Psoas muscle (tissue), 8 donors: Measurements from ENCODE around the gene CNTF. TPM values are rescaled to one million over a fixed set of nuclear protein-coding genes. Genes with fewer than 3 reads are reported as not detected.
"Not testable (repeated sequence)": the region's sequence is repeated elsewhere in the genome, so short reads cannot be mapped to it uniquely, and the experiment has no call there.

ENCODE experiments used
- ATAC-seq, 4 donors: fragments of 200-7000 bp; cut with Tn5 transposase; one replicate each; pipeline ENCODE4 v1.9.1; 2020; ENCODE audit warnings: moderate library complexity in 3 of 4, mild to moderate bottlenecking in 2 of 4
- DNase-seq, 2 donors: peaks; one replicate each; pipeline ENCODE4 v3.0.0-alpha.2; 2020
- H3K27ac ChIP-seq: fragments of 200-600 bp; one replicate; pipeline ENCODE4 v1.8.0; 2022
- H3K27me3 ChIP-seq, 3 donors: fragments of 200-600 bp in 1 of 3; one replicate each; pipeline versions ENCODE4 v1.6.1 to v1.8.0; 2013 to 2022; ENCODE audit warnings: low read length in 2 of 3, mild to moderate bottlenecking in 2 of 3, moderate library complexity in 1 of 3; ENCODE audit not compliant: insufficient read depth in 3 of 3
- H3K36me3 ChIP-seq, 2 donors: fragments of 200-600 bp in 1 of 2; one replicate each; pipeline versions ENCODE4 v1.6.1 to v1.8.0; 2013 to 2022; ENCODE audit warnings: low read depth in 1 of 2, mild to moderate bottlenecking in 1 of 2, moderate library complexity in 1 of 2; ENCODE audit not compliant: insufficient read depth in 1 of 2
- H3K4me1 ChIP-seq: fragments of 200-600 bp; one replicate; pipeline ENCODE4 v1.8.0; 2022
- H3K4me3 ChIP-seq: fragments of 200-600 bp; one replicate; pipeline ENCODE4 v1.8.0; 2022; ENCODE audit warnings: mild to moderate bottlenecking
- H3K9me3 ChIP-seq: fragments of 200-600 bp; one replicate; pipeline ENCODE4 v1.8.0; 2022
- WGBS, 3 donors: extraction: QIAGEN DNeasy Blood & Tissue Kit; methylation state at CpG; one replicate each; pipeline versions ENCODE4 v1.1.6 to v1.1.7; 2013; 5-methylcytosine and 5-hydroxymethylcytosine counted together
- intact Hi-C, 2 donors: fragments of 100-400 bp; cut with DNase I; formaldehyde crosslinking; loops; one replicate each; pipeline versions ENCODE4 v1.11.0 to v1.14.2; 2022
- long read RNA-seq, 2 donors: library from polyadenylated mRNA; unstranded; transcript quantifications; one replicate each; pipeline ENCODE4 v2.0.0, GENCODE V29; 2021
- polyA plus RNA-seq, 3 donors: library from polyadenylated mRNA; stranded (reverse); fragments of 200-250 nt; gene quantifications; one replicate each; pipeline ENCODE4 v1.2.3, GENCODE V29; 2013
- total RNA-seq, 4 donors: library from RNA; stranded (reverse); fragmentation: NEBNext Ultra II Directional in 2 of 4; extraction: Animal tissue kit (Norgen Biotek cat#: 25700) in 2 of 4; gene quantifications; one replicate each; pipeline versions ENCODE4 v1.2.1 to v1.2.4, GENCODE V29; 2021 to 2023
- TF ChIP-seq, protein P1 (sequence below): fragments of 200-600 bp; IDR thresholded peaks from one replicate; pipeline ENCODE4 v1.8.0; 2022; ENCODE audit warnings: antibody characterized with exemption
- donor health status: healthy with polysubstance abuse.
- donor health status: DM: no; HTN: no; CAD: no; lungs with moderate emphysema.
- donor health status: Bipolar disorder and iron deficiency.
- donor health status: healthy.
- donor health status: DM: yes; HTN: yes; CAD: no.
- donor health status: DM: no; HTN: no; CAD: no.
- donor health status: DM: no; HTN: no; CAD: no.
- donor health status: DM: yes; HTN: yes; CAD: no.

Gene CNTF, protein sequence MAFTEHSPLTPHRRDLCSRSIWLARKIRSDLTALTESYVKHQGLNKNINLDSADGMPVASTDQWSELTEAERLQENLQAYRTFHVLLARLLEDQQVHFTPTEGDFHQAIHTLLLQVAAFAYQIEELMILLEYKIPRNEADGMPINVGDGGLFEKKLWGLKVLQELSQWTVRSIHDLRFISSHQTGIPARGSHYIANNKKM
- total RNA-seq (1 to 10 TPM; 1.1 to 5.7 (median 3.8) TPM), polyA plus RNA-seq (10 to 100 TPM in 1 of 3 donors, 1 to 10 TPM in 2; 1.3 to 21.2 (median 1.9) TPM)
- long read RNA-seq, donor 1 = 0 reads
- long read RNA-seq, donor 2 = 0 reads

DNA sequence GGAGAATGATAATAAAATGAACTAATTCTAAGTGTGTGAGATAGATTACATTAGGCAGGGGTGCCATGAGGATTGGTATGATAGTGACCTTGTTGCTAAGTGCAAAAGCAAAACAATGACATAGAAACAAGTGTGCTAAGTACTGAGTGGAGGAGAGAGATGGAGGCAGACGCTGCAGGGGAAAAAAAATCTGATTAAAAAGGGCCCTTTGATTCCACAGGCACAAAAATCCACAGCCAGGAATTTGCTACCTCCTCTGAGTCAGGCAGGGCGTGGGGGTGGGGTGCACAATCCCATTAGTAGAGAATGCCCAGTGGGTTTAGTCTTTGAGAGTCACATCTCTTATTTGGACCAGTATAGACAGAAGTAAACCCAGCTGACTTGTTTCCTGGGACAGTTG lies at the start of gene CNTF:
CNTF (plus strand) TSS at position 322 of the 400 bp plus-strand sequence. CDS start 88 bp downstream, outside the sequence.
- no peaks in the 10 kb centered on the region for H3K27me3 ChIP-seq
- ATAC-seq (no peak), DNase-seq (no peak)
- peaks cover 15% of the 10 kb centered on the region for H3K4me1 ChIP-seq
- intact Hi-C loops = no loop called here
- H3K36me3 ChIP-seq = peaks cover 4 to 82% of the 10 kb centered on the region in 2 donors
- no peak within 1 kb of the TSS for H3K27ac ChIP-seq
- H3K4me3 ChIP-seq = no peak within 1 kb of the TSS
- 59 to 65% (median 63%) methylated on average over 2 of the region's 2 CpGs for WGBS, 3 donors
- TF ChIP-seq, protein P1, sequence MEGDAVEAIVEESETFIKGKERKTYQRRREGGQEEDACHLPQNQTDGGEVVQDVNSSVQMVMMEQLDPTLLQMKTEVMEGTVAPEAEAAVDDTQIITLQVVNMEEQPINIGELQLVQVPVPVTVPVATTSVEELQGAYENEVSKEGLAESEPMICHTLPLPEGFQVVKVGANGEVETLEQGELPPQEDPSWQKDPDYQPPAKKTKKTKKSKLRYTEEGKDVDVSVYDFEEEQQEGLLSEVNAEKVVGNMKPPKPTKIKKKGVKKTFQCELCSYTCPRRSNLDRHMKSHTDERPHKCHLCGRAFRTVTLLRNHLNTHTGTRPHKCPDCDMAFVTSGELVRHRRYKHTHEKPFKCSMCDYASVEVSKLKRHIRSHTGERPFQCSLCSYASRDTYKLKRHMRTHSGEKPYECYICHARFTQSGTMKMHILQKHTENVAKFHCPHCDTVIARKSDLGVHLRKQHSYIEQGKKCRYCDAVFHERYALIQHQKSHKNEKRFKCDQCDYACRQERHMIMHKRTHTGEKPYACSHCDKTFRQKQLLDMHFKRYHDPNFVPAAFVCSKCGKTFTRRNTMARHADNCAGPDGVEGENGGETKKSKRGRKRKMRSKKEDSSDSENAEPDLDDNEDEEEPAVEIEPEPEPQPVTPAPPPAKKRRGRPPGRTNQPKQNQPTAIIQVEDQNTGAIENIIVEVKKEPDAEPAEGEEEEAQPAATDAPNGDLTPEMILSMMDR = no peak
- H3K9me3 ChIP-seq = no peaks in the 10 kb centered on the region

DNA sequence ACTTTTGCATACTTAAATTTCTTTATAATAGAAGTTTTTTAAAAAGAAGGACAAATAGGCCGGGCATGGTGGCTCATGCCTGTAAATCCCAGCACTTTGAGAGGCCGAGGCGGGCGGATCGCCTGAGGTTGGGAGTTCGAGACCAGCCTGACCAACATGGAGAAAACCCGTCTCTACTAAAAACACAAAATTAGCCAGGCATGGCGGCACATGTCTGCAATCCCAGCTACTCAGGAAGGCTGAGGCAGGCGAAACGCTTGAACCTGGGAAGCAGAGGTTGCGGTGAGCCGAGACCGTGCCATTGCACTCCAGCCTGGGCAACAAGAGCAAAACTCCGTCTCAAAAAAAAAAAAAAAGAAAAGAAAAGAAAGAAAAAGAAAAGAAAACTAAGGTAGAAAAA lies 49.6 kb upstream of the CNTF start:
- peaks cover 0 to 22% of the 10 kb centered on the region in 2 donors for H3K36me3 ChIP-seq
- intact Hi-C loops = loop anchor here in 1 of 2 donors (5.0 kb wide), 1 partner anchor 104 kb away; no protein-coding TSS in a partner anchor
- 90 to 97% (median 96%) methylated on average over 14 of the region's 14 CpGs for WGBS, 3 donors
- not testable (repeated sequence) for H3K9me3 ChIP-seq, DNase-seq, H3K27me3 ChIP-seq, ATAC-seq, H3K4me3 ChIP-seq
- H3K4me1 ChIP-seq = peaks cover 46% of the 10 kb centered on the region
- peak overlapping the region; percentile 100 for H3K27ac ChIP-seq

DNA sequence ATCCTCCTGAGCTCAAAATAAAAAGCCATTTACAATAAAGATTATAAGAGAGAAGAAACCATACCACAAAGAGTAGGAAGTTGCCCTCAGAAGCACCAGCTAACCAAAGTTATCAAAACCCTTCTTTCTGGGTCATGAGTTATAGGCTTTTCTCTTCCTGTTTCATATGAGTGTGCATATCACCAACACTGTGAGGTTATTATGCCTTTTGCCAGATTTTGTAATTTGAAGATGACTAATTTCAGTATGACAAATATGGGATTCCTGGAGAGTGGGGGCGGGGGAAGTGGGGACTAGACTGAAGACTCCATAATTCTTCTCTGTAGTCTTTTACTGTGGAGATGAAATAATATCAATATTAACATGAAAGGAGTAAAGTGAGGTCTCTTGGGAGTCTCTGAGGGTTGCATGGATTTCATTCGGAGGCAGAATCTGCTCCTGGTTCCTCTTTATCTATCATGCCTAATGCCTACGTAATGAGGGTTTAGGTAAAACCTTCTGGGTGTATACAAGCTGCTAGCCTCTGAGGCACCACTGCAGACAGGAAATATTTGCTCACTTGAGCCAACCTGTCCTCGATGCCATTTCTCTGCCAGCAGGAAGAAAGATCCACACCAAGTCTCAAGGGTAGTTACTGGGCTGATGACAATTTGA lies 48.9 kb upstream of the CNTF start:
- WGBS, 3 donors = 29 to 58% (median 37%) methylated on average over 4 of the region's 4 CpGs

DNA sequence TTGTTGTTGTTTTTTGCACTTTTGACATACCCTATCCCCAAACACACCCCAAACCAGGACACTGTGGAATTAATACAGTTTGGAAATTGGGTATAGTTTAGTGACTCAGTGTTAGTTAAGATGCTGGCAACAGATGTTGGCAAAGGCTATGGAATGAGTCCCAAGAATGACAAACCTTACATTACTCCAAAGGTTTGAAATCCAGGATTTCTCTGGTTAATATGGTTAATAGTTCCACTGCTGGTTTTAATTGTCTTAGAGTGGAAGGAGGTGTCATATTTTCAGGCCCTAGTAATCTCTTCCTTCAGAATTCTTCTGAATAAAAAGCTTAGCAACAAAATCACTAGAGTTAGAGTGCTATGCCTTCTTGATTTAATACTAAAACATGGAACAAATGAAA lies 47.6 kb upstream of the CNTF start:
- DNase-seq = no peak
- Histone ChIP-seq H3K9me3 (no peaks in the 10 kb centered on the region), H3K4me3 (peak overlapping the region; percentile 28), H3K27me3 (no peaks in the 10 kb centered on the region), H3K27ac (peak overlapping the region; percentile 100), H3K4me1 (peaks cover 46% of the 10 kb centered on the region), H3K36me3 (peaks cover 0 to 5% of the 10 kb centered on the region in 2 donors)
- TF ChIP-seq, protein P1 = no peak
- no peak for ATAC-seq
- intact Hi-C loops = loop anchor here (5.0 kb wide), 2 partner anchors 52 to 102 kb away; no protein-coding TSS in a partner anchor

More for the DNA sequence above, 48.9 kb upstream of the CNTF start:
- no peaks in the 10 kb centered on the region for H3K9me3 ChIP-seq
- TF ChIP-seq, protein P1 = no peak
- peak overlapping the region; percentile 9 for H3K4me3 ChIP-seq
- H3K4me1 ChIP-seq = peaks cover 46% of the 10 kb centered on the region
- ATAC-seq (no peak), DNase-seq (peak; percentile 67)
- H3K27ac ChIP-seq = peak overlapping the region; percentile 100
- H3K27me3 ChIP-seq = no peaks in the 10 kb centered on the region
- intact Hi-C loops = loop anchor here in 1 of 2 donors (5.0 kb wide), 1 partner anchor 104 kb away; no protein-coding TSS in a partner anchor
- H3K36me3 ChIP-seq = peaks cover 0 to 18% of the 10 kb centered on the region in 2 donors

DNA sequence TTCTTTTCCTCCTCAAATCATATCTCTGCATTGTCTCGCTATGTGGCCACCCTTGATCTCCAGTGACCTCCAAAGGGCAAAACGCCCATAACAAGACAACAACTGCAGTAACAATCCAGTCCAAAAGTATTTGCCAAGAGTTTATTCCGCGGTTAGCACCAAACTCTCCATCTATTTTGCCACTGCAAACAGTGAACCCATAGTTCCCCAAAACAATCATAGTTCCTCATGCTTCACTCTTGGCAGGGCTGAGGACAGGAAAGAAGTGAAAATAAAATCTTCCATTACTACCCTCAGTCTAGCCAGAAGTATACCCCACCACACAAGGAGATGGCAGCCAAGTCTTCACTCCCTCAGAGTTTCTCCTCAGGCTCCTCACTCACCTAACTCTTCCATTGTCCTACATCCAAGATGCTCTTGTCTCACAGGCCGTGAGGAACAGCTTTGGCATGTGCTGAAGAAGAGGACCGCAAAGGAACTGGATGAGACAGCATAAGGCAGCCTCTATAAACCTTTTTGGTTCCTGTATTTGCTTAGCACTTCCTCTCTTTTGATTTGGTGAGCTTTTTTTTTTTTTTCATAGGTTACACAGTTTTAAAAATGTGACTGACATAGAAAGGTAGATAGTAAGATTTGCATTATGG lies 47.0 kb upstream of the CNTF start, which contains the start of gene LPXN:
LPXN (minus strand) TSS at position 480 of the 644 bp plus-strand sequence; CDS start at position 396, 84 bp downstream.
- ATAC-seq = no peak
- no peaks in the 10 kb centered on the region for H3K9me3 ChIP-seq
- H3K4me3 ChIP-seq = peak within 1 kb of the TSS; percentile 92
- H3K4me1 ChIP-seq = peaks cover 48% of the 10 kb centered on the region
- 26 to 44% (median 26%) methylated on average over 6 of the region's 6 CpGs for WGBS, 3 donors
- H3K36me3 ChIP-seq = no peaks in the 10 kb centered on the region
- DNase-seq = no peak
- no peaks in the 10 kb centered on the region for H3K27me3 ChIP-seq
- intact Hi-C loops = loop anchor here (2.0 to 5.0 kb wide), 2 partner anchors 52 to 99 kb away; no protein-coding TSS in a partner anchor
- TF ChIP-seq, protein P1 = no peak
- H3K27ac ChIP-seq = peak within 1 kb of the TSS; percentile 100
